NCI-H1092 treated with DMSO at 0.1 percent for 48 hours (cell line): ENCODE results near the gene DLAT.
A peak's percentile ranks its signal among the peaks of the same experiment; 100 is the strongest.
"Not testable (repeated sequence)": the region's sequence is repeated elsewhere in the genome, so short reads cannot be mapped to it uniquely, and the experiment has no call there.

Source experiments
- DNase-seq: peaks from one replicate; lab custom pipeline; 2025; lab: John Stamatoyannopoulos, UW

Gene DLAT

DNA sequence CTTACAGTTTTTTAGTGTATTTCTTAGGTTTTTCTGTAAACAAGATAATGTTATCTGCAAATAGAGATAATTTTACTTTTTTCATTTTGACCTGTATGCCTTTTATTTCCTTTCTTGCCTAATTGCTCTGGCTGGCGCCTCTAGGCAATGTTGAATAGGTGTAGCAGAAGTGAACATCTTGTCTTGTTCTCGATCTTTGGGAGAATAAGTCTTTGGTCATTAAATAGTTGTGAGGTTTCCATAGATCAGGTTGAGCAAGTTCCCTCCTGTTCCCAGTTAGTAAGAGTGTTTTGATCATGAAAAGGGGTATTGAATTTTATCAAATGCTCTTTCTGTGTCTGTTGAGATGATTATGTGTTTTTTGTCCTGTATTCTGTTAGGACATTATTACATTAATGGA, 24.6 kb downstream of the DLAT start:
- DNase-seq, result no peak

DNA sequence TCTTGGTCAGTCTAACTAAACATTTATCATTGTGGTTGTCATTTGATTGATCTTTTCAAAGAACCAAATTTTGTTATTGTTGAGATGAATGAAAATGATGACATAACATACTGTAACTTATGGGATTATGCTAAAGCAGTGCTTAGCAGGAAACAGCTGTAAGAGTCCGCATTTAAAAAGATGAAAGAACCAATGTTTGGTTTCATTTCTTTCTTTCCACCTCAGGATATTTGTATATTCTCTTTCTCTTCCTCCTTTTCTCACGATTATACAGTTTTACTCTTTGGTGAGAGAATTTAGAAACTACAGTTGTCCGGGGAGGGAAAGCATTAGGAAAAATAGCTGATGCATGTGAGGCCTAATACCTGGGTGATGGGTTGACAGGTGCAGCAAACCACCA, 25.5 kb downstream of the DLAT start:
- DNase-seq, result no peak

DNA sequence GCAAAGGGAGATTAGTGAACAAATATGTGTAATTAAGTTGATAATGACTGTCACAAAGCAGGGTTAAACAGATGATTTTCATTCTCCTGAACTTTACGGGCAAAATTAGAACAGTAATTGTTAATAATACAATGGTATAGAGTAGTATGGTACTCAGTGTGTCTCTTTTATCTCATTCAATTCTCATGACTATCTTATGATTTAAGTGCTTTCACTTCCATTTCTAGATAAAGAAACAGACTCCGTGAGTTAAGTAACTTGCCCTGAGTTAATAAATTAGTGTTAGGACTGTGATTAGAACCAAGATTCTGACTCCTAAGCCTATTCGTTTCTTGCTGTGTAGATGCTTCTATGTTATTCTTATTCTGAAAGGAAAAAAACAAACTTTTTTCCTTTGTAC, 26.6 kb downstream of the DLAT start:
- no peak for DNase-seq

DNA sequence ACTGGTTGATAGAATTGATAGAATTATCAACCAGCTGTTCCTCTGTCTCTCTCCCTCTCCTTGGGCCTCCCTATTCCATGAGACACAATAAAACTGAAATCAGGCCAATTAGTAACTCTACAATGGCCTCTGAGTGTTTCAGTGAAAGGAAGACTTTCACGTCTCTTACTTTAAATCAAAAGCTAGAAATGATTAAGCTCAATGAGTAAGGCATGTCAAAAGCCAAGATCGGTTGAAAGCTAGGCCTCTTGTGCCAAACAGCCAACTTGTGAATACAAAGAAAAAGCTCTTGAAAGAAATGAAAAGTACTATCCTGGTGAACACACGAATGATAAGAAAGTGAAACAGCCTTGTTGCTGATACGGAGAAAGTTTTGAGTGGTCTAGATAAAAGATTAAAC, 32.0 kb downstream of the DLAT start:
- DNase-seq, result no peak

DNA sequence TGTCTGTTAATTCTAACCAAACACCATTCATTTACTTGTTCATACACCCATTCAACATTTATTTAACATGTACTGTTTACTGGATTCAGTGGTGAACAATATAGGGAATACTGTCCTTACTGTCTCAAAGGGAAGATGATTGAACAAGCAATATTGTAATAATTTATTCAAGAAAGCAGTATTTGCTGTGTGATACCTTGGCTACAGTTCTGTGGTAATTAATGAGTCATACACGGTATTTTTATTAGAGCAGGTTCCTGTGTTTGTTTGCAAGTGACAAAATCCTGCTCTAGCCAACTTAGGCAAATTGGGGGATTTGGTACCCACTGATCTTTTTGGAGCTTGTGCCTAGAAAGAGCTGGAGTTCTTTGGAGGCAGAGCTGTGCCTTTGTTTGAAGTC, 32.9 kb downstream of the DLAT start:
- DNase-seq, result no peak

DNA sequence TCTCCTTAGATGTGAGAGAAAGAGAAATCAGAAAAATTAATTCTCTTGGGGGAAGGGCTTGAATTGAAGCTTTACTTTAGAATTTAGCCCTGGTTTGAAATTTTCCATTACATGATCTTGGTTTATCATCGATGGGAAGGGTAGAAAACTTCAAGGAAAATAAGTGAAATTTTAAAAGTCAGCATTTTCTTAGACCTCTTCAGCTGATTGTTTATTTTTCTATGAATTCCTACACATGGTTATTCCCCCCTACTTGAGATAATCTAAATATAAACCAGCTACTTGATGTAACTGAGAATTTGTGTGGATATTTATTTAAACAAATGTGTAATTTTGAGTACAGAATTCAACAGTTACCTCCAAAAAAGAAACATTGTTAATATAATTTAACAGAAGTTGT, 37.7 kb downstream of the DLAT start:
- no peak for DNase-seq

DNA sequence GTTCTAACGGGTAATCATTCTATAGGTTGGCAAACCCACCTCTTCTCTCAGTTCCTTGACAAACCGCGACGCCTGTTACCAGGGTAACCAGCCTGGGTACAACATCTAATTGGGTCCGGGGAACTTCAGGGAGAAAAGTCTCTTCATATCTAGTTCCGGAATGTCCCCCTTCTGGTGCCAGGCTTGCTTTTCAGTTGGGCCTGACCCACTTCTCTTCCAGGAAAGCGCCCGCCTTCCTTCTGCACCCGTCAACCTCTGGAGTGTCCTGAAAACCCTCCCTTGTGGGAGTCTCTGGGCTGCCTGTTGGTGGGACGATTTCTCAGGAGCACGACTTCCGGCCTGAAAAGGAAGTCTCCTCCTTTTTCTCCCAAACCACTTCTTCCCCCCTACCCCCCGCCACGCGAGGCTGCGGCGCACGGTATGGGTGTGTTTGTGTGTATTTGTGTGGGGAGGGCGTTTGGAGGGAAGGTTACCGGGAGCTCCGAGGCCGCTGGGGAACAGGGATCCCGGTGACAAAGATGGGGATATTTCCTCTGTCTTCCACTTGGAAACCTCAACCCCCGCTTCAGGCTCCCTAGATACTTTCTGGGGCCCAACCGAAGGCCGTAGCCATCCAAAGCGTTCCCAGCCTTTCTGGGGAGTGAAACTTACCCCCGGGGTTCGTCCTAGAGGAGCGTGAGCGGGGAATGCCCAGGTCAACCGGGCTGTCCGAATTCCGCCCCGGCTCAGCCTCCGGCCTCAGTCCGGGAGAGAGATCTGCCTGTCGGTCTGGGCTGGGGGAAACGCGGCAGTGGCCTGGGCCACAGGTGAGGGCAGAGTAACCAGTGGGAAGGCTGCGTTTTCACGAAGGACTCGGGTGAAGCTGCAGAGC, 49.0 kb downstream of the DLAT start, which contains the start of the genes NKAPD1 and PIH1D2:
Gene NKAPD1, plus strand, starts transcription at position 359 of the 871 bp plus-strand sequence. CDS start 1,276 bp downstream, outside the sequence.
Gene PIH1D2, minus strand, starts transcription at position 77 of the 871 bp plus-strand sequence. CDS start 843 bp downstream, outside the sequence.
- DNase-seq, result peak; percentile 90

DNA sequence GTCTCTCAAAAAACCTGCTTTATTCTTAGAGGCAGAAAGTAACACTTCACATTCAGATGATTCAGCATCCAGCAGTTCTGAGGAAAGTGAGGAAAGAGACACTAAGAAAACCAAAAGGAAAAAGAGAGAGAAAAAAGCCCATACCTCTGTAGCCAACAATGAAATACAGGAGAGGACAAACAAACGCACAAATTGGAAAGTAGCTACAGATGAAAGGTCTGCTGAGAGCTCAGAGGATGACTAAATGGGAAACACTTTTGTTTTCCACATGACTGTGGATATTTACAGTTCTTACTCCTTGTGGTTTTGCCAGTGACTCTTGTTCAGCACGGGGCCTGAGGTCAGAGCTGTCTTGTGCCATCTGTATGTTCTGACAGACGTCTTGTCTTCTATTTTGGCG, 57.5 kb downstream of the DLAT start:
- DNase-seq, result no peak

DNA sequence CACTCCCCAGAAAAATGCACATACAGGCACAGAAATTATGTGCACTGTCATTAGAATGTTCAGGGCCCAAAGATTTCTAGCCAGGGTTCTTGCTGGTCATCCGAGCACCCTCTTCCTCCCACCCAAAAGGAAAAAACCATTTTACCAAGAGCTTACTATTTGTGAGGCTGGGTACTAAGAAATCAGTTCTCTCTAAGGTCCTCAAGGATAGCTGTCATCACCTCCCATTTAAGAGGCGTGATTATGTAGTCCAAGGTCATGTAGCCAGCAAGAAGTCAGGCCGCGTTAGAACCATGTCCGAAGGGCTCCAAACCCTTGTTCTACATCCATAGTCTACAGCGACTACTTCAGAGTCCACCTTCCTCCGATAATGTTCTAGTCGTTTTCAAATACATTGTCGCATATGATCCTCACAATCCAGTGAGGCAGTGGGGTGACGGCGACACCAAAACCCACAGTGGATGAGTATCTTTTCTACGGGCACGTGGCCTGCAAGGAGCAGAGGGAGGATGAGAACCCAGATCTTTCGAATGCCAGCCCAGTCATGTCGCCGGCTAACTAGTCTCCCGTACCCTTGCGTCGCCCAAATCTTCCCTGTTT, 60.7 kb downstream of the DLAT start:
- DNase-seq, result peak; percentile 37

DNA sequence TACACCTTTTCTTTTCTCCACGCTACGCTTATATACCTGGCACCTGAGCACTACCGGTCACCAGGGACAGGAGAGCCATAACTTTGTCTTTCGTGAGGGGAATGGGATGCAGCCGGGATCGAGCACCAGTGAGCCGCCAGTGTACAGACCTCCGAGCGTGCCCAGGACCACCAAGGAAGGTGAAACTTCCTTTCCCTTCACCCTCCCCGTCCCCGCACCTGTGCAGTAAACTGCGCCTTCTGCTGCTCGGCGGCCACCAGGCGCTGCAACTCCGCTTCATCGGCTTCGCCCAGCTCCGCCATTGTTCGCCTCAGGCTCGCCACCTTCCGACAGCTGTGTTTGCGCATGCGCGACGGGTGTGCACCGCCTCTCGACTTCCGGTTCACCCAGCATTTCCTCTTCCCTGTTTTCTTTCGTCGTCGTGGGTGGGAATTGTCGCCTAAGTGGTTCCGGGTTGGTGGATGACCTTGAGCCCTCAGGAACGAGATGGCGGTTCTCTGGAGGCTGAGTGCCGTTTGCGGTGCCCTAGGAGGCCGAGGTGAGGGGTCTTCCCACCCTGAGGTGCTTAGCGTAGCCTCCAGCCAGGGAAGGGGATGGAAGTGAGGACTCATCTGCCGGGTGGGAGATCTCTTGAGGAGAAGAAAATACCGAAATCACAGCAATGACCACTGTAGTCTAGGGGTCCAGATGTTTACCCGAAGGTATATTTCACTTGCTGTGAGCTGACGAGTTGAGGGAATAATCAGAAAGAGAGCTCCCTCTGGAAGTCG, 61.4 kb downstream of the DLAT start, which contains the start of the genes SDHD and TIMM8B:
Gene SDHD, plus strand, starts transcription at position 452 of the 770 bp plus-strand sequence. Its CDS starts 35 bp downstream, at position 487.
Gene TIMM8B, minus strand, starts transcription at position 335 of the 770 bp plus-strand sequence. Its CDS starts 33 bp downstream, at position 302.
- peak; percentile 99 for DNase-seq

DNA sequence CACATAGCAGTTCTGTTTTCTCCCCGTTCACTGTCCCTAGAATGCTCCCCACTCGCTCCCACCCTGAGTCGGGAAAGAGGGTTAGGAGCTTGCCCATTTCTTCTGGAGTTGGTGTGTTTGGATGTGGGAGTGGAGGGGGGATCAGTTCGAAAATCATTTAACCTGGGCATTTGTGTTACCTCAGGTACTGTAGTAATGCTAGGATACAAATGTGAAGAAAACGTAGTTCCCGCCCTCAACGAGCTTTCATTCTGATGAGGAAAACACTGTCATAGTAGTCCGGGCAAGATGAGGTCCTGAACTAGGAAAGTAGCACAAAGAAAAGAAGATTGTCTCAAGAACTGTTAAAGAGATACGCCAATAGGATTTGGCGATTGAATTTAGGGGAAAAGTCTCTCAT, 62.0 kb downstream of the DLAT start:
- no peak for DNase-seq

DNA sequence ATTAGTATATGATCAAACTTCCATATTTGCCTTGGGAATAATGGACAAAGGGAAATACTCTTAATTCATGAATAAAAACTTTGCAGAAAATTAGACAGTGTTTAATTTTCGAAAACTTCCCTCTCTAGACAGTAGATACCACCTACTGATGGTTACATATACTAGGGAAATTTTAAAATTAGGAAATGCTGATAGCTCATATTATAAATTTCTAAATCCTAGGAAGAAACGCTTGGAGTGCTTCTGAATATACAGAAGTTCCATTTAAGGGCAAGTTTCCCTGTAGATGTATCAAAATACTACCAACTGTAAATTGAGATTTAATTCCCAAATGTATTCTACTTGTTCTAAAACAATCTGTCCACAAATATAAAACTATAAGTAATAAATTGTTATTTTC, 70.1 kb downstream of the DLAT start:
- not testable (repeated sequence) for DNase-seq

DNA sequence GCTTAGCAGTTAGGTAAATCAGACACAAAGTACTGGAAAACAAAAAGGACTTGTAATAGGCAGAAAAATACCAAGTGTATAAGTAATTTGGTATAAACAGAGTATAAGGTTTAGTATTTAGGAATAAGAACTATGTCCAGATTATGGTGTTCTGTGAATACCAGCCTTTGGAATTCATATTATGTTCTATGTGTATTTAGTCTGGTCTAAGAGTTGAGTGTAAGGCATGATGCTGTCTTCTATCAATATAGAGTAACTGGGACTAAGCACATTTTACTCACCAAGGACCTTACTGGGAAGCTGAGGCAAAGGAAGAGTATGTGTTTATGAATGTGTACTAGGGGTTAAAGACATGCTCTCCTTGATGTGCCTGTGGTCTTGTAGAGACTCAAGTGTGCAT, 71.0 kb downstream of the DLAT start:
- DNase-seq, result no peak

DNA sequence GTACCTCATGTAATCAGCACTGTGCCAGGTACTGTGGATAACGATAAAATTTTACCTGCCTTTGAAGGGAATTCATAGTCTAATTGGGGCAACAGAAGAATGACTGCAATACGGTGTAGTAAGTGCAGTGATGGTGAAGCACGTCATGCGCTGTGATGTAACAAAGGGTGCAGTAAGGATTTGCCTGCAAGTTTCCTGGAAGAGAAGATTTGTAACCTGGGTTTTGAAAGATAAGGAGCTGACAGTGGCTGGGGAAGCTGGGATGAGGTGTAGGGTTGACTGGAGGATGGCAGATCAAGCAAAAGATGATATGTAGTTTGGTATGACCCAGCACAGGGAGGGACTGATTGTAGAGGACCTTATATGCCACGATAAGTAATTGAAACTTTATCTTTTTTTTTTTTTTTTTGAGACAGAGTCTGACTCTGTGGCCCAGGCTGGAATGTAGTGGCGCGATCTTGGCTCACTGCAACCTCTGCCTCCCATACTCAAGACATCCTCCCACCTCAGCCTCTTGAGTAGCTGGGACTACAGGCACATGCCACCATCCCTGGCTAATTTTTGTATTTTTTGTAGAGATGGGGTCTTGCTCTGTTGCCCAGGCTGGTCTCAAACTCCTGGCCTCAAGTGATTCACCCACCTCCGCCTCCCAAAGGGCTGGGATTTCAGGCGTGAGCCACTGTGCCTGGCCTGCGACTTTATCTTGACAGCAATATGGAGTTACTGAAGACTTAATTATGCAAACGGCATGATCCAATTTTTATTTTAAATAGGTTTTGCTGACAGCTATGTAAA, 72.7 kb downstream of the DLAT start:
- no peak for DNase-seq

DNA sequence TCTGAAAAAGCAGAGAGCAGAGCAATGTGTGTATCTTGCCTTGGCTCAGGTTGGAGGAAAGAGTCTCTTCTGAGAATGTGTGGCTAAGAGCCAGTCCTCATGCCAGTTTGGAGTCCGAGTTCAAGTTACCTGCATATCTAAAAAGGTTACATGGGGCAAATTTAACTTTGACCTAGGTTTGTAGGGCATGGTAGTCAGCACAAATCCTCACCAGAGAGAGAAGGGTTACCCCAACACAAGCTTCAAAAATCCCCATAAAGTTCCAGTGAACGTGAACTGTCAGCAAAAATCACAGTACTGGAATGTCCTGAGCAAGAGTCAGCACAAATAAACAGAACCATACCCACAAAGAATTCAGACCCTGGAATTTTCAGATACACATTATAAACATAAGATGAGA, 75.3 kb downstream of the DLAT start:
- no peak for DNase-seq

DNA sequence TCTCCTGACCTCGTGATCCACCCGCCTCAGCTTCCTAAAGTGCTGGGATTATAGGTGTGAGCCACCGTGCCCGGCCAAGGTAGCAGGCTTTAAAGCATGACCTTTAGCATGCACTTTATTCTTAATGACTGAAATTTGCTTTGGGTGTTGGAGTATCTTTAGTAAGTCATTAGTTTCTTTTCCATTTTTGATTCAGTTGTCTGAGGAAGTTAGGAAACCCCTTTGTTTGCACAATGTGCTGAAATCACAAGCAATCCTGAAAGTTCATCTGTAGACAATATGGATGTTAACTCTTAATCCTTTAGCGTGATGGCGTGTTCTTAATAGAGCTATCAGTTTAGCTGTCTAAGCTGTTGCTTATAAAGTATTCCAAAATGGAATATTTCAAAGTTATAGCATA, 78.2 kb downstream of the DLAT start:
- DNase-seq, result no peak

DNA sequence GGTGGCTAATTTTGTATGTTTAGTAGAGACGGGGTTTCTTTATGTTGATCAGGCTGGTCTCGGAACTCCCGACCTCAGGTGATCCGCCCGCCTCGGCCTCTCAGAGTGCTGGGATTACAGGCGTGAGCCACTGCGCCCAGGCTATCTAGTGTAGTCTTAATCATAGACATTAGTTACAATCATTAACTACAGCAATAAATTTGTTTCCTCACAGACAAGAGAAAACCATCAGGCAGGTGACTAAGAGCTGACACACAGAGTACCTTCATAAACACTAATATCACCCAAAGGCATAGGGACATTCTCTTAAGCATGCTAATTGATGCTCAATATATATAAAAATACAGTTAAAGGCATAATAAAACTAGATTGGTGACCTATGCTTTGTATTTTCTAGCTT, 80.9 kb downstream of the DLAT start:
- no peak for DNase-seq
